Fibroblast of skin of abdomen (primary cell): ENCODE data around the gene ZNF446.
"Not testable (repeated sequence)": the region's sequence is repeated elsewhere in the genome, so short reads cannot be mapped to it uniquely, and the experiment has no call there.

Experiments used
- DNase-seq: peaks from one replicate; pipeline ENCODE4 v3.0.0-alpha.2; 2013

ZNF446 gene

DNA sequence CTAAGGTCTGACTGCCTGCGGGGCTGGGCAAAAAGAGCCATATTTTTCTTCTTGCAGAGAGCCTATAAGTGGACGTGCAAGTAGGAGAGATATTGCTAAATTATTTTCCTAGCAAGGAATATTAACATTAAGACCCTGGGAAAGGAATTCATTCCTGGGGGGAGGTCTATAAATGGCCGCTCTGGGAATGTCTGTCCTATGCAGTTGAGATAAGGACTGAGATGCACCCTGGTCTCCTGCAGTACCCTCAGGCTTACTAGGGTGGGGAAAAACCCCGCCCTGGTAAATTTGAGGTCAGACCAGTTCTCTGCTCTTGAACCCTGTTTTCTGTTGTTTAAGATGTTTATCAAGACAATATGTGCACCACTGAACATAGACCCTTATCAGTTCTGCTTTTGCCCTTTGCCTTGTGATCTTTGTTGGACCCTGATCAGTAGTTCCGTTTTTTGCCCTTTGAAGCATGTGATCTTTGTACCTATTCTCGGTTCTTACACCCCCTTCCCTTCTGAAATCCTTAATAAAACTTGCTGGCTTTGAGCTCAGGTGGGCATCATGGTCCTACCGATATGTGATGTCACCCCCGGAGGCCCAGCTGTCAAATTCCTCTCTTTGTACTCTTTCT is 31.6 kb downstream of the ZNF446 start:
- not testable (repeated sequence) for DNase-seq

DNA sequence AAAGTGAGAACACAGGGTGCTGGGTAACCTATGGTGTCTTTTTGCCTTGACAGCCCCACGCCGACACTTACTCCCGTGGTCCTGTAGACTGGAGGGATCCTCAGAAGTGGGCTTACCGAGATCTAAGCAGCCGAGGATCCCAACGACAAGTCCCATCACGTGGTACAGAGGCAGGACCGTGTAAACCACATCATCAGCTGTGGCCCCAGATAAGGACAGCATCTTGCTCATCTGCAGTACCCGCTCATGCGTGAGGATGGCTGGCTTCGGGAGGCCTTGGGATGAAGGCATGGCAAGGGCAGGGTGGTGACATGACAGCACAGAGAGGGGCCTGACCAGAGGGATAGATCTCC is 33.6 kb downstream of the ZNF446 start:
- DNase-seq: no peak

DNA sequence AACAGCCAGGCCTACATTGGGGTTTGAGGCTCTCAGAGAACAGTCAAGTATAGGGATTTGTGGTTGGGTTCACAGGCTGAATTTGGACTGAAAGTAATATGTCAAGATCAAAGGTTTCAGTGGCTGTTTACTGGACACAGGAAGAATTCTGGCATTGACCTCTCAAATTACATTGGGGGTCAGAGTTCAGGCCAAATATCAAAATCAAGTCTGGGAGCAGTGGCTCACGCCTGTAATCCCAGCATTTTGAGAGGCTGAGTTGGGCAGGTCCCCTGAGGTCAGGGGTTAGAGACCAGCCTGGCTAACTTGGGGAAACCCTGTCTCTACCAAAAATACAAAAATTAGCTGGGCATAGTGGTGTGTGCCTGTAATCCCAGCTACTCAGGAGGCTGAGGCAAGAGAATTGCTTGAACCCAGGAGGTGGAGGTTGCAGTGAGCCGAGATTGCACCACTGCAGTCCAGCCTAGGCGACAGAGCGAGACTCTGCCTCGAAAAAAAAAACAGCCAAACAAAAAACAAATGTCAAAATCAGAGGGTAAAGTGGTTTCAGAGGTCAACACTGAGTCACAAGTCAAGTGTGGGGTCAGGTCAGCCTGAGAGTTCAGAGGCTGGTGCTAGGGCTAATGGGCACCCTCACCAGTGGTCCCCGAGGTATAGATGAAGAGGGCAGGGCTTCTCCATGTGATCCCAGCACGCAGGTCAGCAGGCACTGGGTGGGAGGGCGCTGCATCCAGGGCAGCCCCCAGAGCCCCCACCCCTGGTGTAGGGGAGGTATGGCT is 34.1 kb downstream of the ZNF446 start:
- DNase-seq: no peak

DNA sequence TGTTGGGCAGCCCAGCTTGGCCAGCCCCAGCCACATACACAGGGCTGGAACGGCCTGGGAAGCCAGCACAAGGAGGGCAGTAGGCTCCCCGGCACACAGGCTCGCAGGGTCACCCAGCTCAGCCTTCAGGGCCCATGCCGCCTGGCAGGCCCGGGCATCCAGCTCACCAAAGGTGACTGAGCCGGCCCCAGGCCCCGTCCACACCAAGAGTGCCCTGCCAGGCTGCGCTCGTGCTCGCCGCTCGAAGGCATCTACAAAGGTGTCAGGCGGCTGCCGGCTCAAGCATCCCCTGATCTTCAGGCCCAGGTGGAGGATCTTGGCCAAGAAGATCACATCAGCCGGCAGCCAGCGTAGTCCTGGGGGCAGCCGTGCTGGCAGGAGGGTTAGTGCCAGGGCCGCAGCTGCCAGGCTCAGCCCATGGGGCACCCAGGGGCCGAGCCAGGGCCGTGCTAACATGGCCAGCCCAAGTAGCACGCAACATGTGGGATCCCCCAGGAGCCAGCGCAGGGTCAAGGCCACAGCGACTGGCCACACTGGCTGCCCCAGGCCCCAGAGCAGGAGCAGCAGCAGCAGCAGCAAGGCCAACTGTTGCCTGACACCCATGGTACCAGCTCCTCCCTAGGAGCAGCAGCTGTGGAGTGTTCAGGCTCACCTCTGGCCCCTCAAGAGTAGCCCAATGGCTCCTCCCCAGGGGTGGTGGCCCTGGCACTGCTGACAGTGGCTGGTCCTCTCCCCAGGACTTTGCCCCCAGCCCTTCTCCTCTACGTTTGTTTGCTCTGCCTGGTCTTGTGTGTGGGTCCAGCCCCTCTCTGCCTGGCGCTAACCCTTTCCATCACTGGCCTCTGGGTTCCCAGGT is 35.4 kb downstream of the ZNF446 start, which contains the start of gene SLC27A5:
Gene SLC27A5 (minus strand): TSS at position 640 of the 856 bp plus-strand sequence. CDS start 37 bp downstream, at position 603.
- DNase-seq: no peak

DNA sequence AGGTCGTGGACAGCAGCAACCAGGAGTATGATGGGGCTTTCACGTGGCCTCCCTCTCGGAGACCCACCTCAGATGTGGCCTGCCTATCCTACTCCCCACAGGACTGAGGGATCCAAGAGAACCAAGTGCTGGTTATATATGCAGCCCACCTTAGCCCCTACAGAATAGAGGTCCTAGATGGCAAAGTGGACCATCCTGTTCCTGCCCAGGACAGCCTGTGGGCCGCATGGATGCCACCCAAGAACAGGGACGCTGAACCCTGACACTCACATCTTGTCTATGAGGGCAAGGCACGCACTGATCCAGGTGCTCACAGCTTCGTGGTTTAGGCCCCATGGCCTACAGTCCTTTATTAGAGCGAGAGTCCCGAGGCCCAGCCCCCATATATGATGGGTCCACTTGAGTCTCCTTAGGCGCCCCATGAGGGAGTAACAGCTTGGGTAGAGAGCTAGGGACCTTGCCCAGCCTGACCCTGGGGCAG is 37.1 kb downstream of the ZNF446 start:
- DNase-seq: no peak

DNA sequence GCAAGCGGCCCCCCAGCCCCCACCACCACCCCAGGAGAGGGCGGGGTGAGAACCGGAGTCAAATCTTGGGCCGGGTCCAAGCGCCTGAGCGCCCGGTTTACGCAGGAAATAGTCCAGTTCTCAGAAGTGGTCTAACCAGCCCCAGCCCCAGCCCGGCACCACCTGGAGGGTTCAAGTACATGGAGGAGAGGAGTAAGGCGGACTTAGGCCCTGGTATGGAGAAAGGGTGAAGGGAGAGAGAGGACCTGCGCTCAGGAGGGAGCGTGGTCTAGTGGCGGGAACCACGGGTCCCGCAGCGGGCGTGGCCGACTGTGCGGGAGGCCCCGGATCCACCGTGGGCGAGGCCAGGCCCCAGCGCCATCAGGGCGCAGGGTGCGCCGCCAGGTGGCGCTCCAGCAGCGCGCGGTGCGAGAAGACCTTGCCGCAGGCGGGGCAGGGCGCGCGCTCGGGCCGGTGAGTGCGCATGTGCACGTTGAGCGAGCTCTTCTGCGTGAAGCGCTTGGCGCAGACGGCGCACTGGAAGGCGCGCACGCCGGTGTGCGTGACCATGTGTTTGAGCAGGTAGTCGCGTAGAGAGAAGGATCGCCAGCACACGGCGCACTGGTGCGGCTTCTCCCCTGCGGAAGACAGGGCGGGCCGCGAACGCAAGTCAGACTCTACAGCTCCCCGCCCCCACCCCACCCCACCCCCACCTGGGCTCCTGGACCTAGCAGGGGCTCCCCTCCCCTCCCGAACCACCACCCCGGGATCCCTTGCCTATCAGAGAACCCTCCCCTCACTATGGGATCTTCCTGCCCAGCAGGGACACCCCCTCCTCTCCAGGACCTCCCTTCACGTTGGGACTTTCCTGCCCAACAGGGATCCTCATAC is 37.8 kb downstream of the ZNF446 start:
- DNase-seq: peak; percentile 86

DNA sequence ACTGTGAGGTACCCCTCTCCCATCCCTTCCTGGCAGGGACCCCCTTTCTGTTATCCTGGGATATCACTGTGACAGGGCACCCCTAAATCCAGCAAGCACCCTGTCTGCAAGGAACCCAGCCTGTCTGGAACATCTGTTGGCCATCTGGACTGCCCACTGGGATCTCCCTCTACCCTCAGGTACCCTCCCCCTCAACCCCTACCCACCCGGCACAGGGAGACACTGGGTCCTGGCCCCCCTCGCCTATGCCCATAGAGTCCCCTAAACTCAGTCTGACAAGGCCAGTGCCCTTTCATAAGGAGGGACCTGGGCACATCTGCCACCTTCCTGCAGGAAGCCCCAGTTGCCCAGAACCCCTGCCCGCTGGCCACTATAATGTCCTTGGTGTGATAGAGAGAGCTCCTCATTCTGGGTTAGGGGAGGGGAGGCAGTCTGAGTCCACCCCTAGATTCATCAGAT is 38.4 kb downstream of the ZNF446 start:
- no peak for DNase-seq

DNA sequence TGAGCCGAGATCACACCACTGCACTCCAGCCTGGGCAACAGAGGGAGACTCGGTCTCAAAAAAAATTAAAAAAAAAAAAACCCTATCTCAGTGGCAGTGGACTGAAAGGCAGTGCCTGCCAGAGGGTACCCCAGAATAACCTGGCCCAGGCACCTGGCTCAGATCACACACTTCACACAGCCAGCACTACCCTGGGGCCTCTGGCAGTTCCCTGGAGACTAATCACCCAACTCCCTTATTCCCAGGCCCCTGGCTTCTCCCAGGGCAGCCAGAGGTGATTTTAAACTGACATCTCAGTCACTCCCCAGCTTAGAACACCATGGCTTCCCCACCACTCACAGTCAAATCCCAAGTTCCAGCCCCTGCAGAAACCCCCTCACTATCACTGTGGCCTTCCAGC is 39.1 kb downstream of the ZNF446 start:
- DNase-seq: no peak

DNA sequence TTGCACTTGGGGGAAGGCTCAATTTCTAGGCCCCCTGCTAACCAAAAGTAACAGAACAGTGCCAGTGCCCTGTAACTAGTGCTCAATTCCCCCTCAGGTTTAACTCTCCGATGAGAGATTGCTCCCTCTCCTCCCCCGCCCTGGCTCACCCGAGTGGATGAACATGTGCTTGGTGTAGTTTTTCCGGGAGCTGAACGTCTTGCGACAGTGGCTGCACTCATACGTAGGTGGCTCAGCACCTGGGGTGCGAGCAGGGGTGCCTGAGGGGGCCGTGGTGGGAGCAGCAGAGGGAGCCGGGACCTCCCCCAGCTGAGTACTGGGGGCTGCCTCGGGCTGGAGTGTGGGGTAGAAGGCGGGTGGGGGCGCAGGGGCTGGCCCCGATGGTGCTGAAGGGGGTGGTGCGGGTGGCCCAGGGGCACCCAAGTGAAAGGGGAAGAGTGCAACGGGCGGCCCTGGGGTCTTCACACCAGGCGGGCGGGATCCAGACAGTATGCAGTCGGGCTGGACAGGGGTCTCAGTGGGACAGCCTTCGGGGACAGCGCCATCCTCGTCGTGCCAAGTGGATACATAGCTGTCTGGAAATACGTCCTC is 40.2 kb downstream of the ZNF446 start:
- DNase-seq: no peak

DNA sequence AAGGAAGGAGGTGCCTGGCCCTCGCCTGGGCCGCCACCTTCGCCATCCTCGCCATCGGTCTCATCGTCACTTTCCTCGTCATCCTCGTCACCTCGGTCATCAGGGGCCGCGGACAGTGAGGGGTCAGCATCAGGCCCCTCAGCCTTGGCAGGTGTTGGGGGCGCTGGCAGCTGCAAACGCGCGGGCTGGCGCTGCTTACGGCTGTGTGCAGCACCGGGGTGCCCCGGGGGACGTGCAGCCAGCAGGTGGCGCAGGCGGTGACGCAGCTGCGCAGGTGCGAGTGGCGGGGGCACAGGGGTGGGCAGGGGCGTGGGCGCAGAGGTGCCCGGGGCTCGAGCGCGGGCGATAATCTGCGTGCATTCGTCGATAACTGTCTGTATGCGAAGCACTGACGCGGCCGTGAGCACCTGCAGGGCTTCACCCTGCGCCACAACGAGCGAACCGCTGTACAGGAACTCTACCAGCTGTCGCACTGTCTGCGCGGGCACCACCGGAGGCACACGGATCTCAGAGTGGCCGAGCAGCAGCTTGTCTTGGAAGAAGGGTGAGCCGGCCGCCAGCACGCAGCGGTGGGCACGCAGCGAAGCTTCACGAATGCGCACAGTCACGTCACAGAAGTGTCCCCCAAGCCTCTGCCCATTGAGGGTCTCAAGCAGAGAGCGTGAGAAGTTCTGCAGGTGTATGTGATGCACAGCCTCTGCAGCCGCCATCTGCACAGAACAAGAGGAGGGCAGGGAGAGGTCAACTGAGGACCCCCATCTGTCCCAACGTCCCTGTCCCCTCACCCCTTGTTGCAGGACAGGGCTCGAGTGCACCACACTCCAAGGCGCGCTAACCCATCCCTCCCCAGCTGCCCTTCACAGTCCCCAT is 41.0 kb downstream of the ZNF446 start:
- DNase-seq: no peak

DNA sequence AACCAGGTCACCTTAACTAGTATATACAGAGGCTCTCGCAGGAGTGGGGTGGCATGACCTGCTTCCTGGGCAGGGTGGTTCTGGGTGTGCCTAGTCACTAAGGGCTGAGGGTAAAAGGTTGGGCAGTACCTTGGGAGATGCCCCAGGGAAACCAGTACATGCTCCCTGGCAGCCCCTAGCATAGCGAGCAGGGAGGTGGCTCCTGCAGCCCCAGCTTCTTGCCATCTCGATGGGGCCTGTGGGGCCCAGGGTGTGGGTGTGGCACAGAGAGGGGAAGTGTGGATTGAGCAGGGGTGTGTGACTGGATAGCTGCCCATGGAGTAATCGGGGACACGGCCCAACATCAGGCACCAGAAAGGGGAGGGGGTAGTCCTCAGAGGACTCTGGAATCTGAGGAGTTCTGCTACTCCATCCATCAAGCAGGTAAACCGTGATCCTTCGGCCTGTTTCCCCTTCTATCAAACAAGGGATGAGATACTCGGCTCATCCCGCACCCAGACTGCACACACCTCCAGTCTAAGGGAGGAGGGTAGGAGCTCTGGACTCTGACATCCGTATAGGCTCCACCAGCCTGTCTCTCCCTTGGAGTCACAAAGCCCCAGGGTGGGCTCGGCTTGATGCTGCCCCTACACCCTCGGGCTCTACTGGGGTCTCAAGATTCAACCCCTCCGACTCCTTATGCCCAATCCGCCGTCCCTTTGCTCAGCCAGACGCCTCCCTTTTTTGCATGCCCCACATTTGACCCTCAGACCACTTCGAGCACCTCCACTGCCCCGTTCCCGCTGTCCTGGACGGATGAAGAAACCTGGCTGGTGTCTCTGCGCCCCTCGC is 42.3 kb downstream of the ZNF446 start:
- no peak for DNase-seq

DNA sequence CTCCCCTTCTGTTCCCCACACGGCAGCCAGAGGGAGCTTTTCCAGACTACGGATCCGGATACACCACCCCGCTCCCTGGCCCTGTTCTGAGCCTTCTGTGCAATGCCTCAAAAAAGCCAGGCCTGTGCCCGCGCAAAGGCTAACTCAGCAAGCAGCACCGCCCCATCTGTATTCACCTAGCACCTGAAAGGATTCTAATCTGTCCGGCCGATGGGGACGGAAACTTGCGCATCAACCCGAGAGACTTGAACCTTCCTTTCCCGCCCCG is 42.9 kb downstream of the ZNF446 start:
- DNase-seq: peak; percentile 76

DNA sequence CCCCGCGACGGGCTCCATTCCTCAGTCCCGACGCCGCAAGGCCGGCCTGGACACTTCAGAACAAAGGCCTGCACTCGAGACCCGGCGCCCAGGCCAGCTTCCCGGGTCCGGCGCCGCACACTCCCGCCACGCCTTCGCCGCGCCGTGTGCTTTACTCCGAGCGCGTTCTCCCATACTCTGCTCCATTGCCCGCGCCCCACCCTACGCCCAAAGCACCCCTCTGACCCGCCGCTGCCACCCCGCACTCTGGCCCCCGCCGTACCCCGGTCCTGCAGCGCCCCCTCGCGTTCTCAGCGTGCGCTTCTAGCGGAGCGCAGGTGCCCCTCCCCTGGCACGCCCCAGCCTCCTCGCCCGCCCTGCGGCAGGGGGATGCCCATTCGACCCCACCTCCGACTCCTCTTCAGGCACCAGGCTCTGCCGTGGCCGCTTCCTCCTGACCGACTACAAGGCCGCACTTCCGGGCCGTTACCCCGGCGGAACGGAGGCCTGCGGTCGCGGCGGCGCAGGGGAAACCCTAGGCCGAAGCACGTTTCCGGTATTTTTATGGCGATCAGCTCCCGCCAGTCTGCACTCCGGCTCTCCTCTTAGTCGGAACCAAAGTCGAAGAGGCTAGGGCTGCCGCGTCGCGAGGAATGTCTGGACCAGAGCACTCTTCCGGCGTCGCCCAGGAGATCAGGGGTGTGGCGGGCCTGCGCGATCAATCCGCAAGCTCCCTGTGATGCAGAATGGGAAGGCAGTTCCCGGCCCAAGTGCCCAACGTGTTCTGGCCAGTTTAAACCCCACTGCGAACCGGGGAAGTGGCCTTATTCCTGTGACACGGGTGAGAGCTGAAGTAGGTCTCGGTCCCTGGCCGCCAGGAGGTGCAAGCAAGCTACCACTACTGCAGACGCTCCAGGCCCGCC is 43.5 kb downstream of the ZNF446 start, which contains the start of gene ZBTB45:
Gene ZBTB45 (minus strand): TSS at position 456 of the 902 bp plus-strand sequence. CDS start 2,137 bp downstream, outside the sequence.
- peak; percentile 97 for DNase-seq

DNA sequence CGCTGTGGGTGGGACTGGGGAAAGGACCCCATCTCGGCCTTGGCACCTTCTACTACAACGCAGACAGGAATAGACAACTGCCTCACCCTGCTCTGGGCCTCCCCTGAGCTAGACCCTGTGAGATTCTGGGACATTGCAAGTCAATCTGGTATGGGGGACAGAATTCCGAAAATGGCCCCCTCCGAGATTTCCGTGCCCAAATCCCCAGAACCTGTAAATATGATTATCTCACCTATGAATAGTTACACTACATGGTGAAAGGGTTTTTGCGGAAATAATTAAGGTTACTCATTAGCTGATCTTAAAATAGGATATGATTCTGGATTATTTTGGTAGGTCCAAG is 44.1 kb downstream of the ZNF446 start:
- no peak for DNase-seq

DNA sequence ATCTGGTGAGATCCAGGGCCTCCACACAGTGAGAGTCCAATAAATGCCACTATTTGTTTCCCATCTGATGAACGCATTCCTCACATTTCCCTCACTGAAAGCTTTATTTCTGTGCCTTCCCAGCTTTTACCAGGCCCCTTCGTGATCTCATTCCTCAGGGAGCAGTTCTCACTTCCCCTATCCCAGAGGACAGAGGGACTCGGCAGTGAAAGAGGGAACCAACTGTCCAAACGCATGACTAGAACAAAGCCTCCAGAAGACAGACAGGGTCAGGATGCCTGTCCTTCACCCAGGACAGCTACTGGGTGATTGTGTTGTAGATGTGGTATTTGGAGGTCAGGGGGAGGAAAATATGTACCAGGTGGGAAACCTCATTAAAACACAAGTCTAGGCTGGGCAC is 45.5 kb downstream of the ZNF446 start:
- DNase-seq: no peak

DNA sequence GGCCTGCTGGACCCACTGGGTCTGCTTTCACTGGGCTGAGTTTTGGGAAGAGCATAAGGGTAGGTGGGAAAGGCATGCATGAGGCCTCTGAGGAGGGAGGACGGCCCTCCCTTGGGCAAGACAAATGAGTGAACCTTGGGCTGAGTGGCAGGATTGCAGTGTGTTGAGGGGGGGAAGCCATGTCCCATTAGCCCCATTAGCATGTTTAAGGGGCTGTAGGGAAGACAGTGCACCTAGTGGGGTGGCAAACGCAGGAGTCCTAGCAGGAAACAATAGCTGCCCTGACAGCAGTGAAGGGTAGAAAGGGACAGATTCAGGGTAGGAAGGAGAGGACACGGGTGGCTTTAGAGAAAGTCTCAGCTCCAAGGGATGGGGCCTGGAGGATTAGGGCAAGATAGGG is 46.6 kb downstream of the ZNF446 start:
- no peak for DNase-seq

DNA sequence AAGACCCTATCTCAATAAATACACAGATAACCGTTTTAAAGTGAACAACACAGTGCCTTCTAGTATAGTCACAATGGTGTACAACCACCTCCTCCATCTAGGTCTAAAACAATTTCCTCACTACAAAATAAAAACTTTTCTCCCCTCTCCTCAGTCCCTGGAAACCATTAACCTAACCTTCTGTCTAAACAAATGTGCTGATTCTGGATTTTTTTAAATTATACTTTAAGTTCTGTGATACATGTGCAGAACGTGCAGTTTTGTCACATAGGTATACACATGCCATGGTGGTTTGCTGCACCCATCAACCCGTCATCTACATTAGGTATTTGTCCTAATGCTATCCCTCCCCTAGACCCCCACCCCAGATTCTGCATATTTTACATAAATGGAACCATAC is 53.3 kb downstream of the ZNF446 start:
- no peak for DNase-seq
